Osteocyte (in vitro differentiated cells): ENCODE results near the gene GPD2. TPM values are rescaled to one million over a fixed set of nuclear protein-coding genes. Genes with fewer than 3 reads are reported as not detected.

ENCODE experiments used
- DNase-seq: peaks from one replicate; pipeline ENCODE4 v3.0.0; 2021; ENCODE audit warnings: mixed read lengths; ENCODE audit not compliant: unreplicated experiment; ENCODE audit errors: extremely low spot score
- H3K27ac Mint-ChIP-seq: one replicate; pipeline ENCODE4 v1.8.0; 2021; ENCODE audit warnings: mild to moderate bottlenecking, mixed read lengths; ENCODE audit not compliant: unreplicated experiment
- H3K27me3 Mint-ChIP-seq: one replicate; pipeline ENCODE4 v1.8.0; 2021; ENCODE audit warnings: mixed read lengths; ENCODE audit not compliant: unreplicated experiment
- H3K36me3 Mint-ChIP-seq: one replicate; pipeline ENCODE4 v1.8.0; 2021; ENCODE audit warnings: mixed read lengths; ENCODE audit not compliant: unreplicated experiment
- H3K4me1 Mint-ChIP-seq: one replicate; pipeline ENCODE4 v1.8.0; 2021; ENCODE audit warnings: mixed read lengths; ENCODE audit not compliant: unreplicated experiment
- H3K4me3 Mint-ChIP-seq: one replicate; pipeline ENCODE4 v1.8.0; 2021; ENCODE audit warnings: mild to moderate bottlenecking, moderate library complexity, mixed read lengths; ENCODE audit not compliant: unreplicated experiment
- H3K9me3 Mint-ChIP-seq: one replicate; pipeline ENCODE4 v1.8.0; 2021; ENCODE audit warnings: mixed read lengths; ENCODE audit not compliant: unreplicated experiment
- total RNA-seq: library from RNA; stranded (reverse); gene quantifications from 2 replicates; pipeline ENCODE4 v1.2.1, GENCODE V29; 2021
- TF ChIP-seq, protein P1 (sequence below): fragments of 200-600 bp; sonication (generic); IDR thresholded peaks from 2 replicates; pipeline ENCODE4 v1.5.0; 2021; ENCODE audit warnings: antibody characterized with exemption, mild to moderate bottlenecking, moderate library complexity

The GPD2 gene
- total RNA-seq, 1 donor from 2014 or later = 21.8 TPM

DNA sequence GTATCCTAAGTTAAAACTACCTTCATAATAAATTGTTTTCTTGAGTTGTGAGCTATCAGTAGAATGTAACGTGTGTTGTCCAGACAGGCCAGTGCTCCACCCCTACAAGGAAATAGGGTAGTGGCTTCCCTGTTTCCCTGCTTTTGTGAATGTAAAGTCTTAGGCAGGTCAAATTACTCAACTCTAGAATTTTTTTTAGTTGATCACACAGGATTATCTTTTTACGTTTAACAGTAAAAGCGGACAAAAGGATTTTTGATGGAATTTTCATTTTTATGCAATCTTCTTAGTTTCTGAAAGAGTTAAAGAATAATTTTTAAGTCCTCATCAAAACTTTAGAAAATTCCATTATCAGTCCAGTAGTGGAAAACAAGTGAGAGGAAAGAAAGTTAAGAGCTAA is 38.2 kb downstream of the GPD2 start:
- no peak for DNase-seq
- no peaks in the 10 kb centered on the region for H3K9me3 Mint-ChIP-seq
- H3K27ac Mint-ChIP-seq = no peak overlapping the region
- peaks cover 28% of the 10 kb centered on the region for H3K4me1 Mint-ChIP-seq
- TF ChIP-seq, protein P1, sequence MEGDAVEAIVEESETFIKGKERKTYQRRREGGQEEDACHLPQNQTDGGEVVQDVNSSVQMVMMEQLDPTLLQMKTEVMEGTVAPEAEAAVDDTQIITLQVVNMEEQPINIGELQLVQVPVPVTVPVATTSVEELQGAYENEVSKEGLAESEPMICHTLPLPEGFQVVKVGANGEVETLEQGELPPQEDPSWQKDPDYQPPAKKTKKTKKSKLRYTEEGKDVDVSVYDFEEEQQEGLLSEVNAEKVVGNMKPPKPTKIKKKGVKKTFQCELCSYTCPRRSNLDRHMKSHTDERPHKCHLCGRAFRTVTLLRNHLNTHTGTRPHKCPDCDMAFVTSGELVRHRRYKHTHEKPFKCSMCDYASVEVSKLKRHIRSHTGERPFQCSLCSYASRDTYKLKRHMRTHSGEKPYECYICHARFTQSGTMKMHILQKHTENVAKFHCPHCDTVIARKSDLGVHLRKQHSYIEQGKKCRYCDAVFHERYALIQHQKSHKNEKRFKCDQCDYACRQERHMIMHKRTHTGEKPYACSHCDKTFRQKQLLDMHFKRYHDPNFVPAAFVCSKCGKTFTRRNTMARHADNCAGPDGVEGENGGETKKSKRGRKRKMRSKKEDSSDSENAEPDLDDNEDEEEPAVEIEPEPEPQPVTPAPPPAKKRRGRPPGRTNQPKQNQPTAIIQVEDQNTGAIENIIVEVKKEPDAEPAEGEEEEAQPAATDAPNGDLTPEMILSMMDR = no peak
- H3K36me3 Mint-ChIP-seq = no peaks in the 10 kb centered on the region
- no peaks in the 10 kb centered on the region for H3K27me3 Mint-ChIP-seq
- no peak overlapping the region for H3K4me3 Mint-ChIP-seq

DNA sequence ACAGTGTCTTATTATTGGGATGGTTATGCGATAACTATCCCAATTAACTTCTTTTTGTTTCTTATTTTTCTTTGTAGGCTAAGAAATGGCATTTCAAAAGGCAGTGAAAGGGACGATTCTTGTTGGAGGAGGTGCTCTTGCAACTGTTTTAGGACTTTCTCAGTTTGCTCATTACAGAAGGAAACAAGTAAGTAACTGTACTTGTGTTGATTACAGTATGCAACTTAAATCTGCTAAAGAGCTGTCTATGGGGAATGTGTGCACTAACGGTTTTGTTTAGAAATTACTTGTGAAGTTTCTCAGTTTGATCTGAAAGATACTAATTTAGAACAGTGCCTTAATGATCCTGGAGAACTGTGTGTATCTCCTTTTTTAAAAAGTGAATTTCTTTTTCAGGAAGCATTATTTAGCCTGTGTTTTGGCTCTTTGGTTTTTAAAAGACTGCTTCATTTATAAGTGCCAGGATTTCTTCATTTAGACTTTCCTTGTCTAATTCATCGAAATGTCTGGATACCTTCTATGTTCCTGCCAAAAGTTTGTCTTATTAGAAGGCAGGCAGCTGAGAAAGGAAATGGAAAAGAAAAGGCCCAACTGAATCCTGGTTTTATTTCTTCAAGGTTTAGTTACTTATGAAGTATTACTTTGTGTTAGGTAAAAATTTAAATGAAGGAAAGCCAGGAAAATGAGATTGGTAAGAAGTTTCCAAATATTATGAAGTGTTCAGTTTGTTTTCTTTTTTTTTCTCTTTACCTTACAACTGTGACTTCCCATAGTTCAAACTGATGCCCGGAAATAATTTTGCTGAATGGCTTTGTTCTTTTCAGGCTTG is 40.1 kb downstream of the GPD2 start:
- H3K36me3 Mint-ChIP-seq = no peaks in the 10 kb centered on the region
- DNase-seq = no peak
- TF ChIP-seq, protein P1 = no peak
- H3K4me3 Mint-ChIP-seq = no peak overlapping the region
- H3K27ac Mint-ChIP-seq = peak overlapping the region; percentile 77
- H3K4me1 Mint-ChIP-seq = peaks cover 33% of the 10 kb centered on the region
- no peaks in the 10 kb centered on the region for H3K9me3 Mint-ChIP-seq
- no peaks in the 10 kb centered on the region for H3K27me3 Mint-ChIP-seq

DNA sequence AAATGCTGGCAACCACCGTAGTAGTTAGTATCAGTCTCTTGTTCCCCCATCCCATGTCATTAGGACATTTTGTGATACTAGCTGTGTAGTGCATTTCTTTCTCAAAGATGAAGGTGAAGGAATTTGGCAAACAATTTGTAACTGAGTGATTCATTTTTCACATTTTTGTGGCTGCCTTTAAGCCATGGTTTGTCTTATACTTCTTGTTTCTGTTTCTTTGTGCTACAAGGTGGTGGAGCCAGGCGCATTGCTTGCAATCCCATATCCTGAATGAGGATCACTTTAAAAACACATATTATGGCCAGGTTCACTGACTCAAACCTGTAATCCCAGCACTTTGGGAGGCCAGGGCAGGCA is 40.6 kb downstream of the GPD2 start:
- Mint-ChIP-seq H3K9me3 (no peaks in the 10 kb centered on the region), H3K4me1 (peaks cover 37% of the 10 kb centered on the region), H3K27me3 (no peaks in the 10 kb centered on the region), H3K27ac (peak overlapping the region; percentile 77), H3K4me3 (no peak overlapping the region), H3K36me3 (no peaks in the 10 kb centered on the region)
- no peak for DNase-seq
- TF ChIP-seq, protein P1 = no peak

DNA sequence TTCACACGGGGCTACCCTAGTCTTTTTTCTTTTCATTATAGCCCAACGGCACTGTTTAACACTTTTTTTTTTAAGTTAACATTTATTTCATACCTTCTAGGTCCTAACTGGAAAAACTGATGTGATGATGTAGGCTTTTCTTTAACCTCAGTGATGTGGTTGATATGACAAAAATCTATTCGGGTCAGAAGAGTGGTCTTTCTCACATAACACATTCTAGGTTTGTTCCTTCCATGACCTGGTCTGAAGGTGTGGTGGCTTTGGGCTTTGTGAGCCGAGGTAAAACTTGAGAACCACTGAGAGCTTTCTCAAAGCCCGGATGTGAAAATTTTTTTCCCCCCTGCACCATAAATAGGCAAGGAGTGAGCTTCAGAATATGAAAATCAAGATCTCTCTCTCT is 44.2 kb downstream of the GPD2 start:
- Mint-ChIP-seq H3K4me1 (peaks cover 54% of the 10 kb centered on the region), H3K27me3 (no peaks in the 10 kb centered on the region)

DNA sequence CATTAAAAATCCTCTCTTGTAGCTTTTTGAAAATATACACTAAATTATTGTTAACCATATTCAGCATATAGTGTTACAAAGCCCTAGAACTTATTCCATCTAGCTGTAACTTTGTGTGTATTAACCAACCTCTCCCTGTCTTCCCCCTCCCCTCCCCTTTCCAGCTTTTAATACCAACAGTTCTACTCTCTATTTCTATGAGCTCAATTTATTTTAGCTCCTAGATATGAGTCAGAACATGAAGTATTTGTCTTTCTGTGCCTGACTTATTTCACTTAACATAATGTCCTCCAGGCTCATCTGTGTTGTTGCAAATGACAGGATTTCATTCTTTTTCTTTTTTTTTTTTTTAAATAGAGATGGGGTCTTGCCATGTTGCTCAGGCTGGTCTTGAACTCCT is 45.1 kb downstream of the GPD2 start:
- TF ChIP-seq, protein P1 = no peak
- H3K36me3 Mint-ChIP-seq = peaks cover 3% of the 10 kb centered on the region
- no peaks in the 10 kb centered on the region for H3K27me3 Mint-ChIP-seq
- no peaks in the 10 kb centered on the region for H3K9me3 Mint-ChIP-seq
- DNase-seq = no peak
- H3K27ac Mint-ChIP-seq = peak overlapping the region; percentile 31
- no peak overlapping the region for H3K4me3 Mint-ChIP-seq
- H3K4me1 Mint-ChIP-seq = peaks cover 50% of the 10 kb centered on the region

More for the DNA sequence above, 44.2 kb downstream of the GPD2 start:
- no peak overlapping the region for H3K4me3 Mint-ChIP-seq
- TF ChIP-seq, protein P1 = no peak
- peaks cover 3% of the 10 kb centered on the region for H3K36me3 Mint-ChIP-seq
- no peaks in the 10 kb centered on the region for H3K9me3 Mint-ChIP-seq
- no peak overlapping the region for H3K27ac Mint-ChIP-seq
- no peak for DNase-seq
